K562 (cell line): Measurements from ENCODE around the gene FOSL1. TPM values are rescaled to one million over a fixed set of nuclear protein-coding genes. Genes with fewer than 3 reads are reported as not detected.

Experiments used
- BRD9 ChIP-seq: fragments of 450-650 bp; IDR thresholded peaks from 2 replicates; pipeline ENCODE4 v1.6.1; 2018; ENCODE audit warnings: low read depth; ENCODE audit not compliant: partially characterized antibody
- ELF1 ChIP-seq: fragments of 200-800 bp; sonication (Bioruptor generic); IDR thresholded peaks from 2 replicates; pipeline ENCODE4 v1.6.1; 2016; ENCODE audit warnings: missing genetic modification characterization, missing compliant biosample characterization
- EP400 ChIP-seq: fragments of 450-650 bp; IDR thresholded peaks from 2 replicates; pipeline ENCODE4 v1.6.1; 2017; ENCODE audit warnings: antibody characterized with exemption, mild to moderate bottlenecking, moderate library complexity
- RBM15 ChIP-seq: fragments of 200-400 bp; formaldehyde crosslinking; IDR thresholded peaks from 2 replicates; pipeline ENCODE4 v1.6.1; 2018; ENCODE audit warnings: mild to moderate bottlenecking, low read length, moderate library complexity; ENCODE audit not compliant: insufficient read depth
- TCFL5 ChIP-seq: fragments of 250-450 bp; sonication (Bioruptor Pico); conservative IDR thresholded peaks from 2 replicates; pipeline ENCODE4 v1.6.1; 2021; ENCODE audit warnings: mild to moderate bottlenecking, moderate library complexity, matching md5 sums
- ZNF133 ChIP-seq: fragments of 250-450 bp; sonication (Bioruptor Pico); IDR thresholded peaks from 2 replicates; pipeline ENCODE4 v1.4.0; 2020; ENCODE audit warnings: mild to moderate bottlenecking
- ZNF197 ChIP-seq: fragments of 200-800 bp; sonication (Bioruptor generic); IDR thresholded peaks from 2 replicates; pipeline ENCODE4 v1.6.1; 2016; ENCODE audit warnings: low read depth, missing genetic modification characterization, missing compliant biosample characterization
- ZNF507 ChIP-seq: conservative IDR thresholded peaks from 2 replicates; pipeline ENCODE4 v1.6.1; 2017; ENCODE audit warnings: missing genetic modification characterization, missing compliant biosample characterization
- ZNF696 ChIP-seq: fragments of 250-450 bp; sonication (Bioruptor Pico); conservative IDR thresholded peaks from 2 replicates; pipeline ENCODE4 v1.4.0; 2020; ENCODE audit warnings: mild to moderate bottlenecking, moderate library complexity
- ZNF77 ChIP-seq: fragments of 250-450 bp; sonication (Bioruptor Pico); IDR thresholded peaks from 2 replicates; pipeline ENCODE4 v1.5.0; 2020
- ZNF778 ChIP-seq: fragments of 450-650 bp; formaldehyde crosslinking; IDR thresholded peaks from 2 replicates; pipeline ENCODE4 v1.4.0; 2020; ENCODE audit warnings: mild to moderate bottlenecking, moderate library complexity
- polyA plus RNA-seq, 8 experiments: library from polyadenylated mRNA; depleted of rRNA in 4 of 8; stranded (reverse) in 5 of 8; unstranded in 3 of 8; fragments of >200 nt; fragmentation: Nextera tagmentation in 2 of 8; fragmentation: Illumina TruSeq in 1 of 8; extraction: Ambion mirVana in 2 of 8; extraction: Trizol in 1 of 8; gene quantifications; 2 replicates each; pipeline versions ENCODE4 v1.2.1 to v1.2.3, GENCODE V29; 2011 to 2014; ENCODE audit warnings: inconsistent platforms in 1 of 8, missing spikeins in 1 of 8
- total RNA-seq, 7 experiments: library from RNA; depleted of rRNA in 6 of 7; stranded (reverse); fragments of >200 nt in 6 of 7; fragmentation: Illumina TruSeq in 2 of 7; extraction: Trizol in 2 of 7; gene quantifications; 2 replicates each; pipeline versions ENCODE4 v1.2.1 to v1.2.3, GENCODE V29; 2011 to 2021; ENCODE audit warnings: low replicate concordance in 1 of 7
- TF ChIP-seq, protein P1 (sequence below): sonication (generic); formaldehyde crosslinking; IDR thresholded peaks from 2 replicates; pipeline ENCODE4 v1.8.1; 2023; ENCODE audit warnings: missing genetic modification reagents, mild to moderate bottlenecking, borderline replicate concordance
- TF ChIP-seq, protein P2 (sequence below): fragments of 450-650 bp; formaldehyde crosslinking; IDR thresholded peaks from 2 replicates; pipeline ENCODE4 v1.4.0; 2022; ENCODE audit warnings: missing genetic modification characterization
- TF ChIP-seq, protein P3 (sequence below): fragments of 450-650 bp; IDR thresholded peaks from 2 replicates; pipeline ENCODE4 v1.6.1; 2017; ENCODE audit warnings: antibody characterized with exemption, mild to moderate bottlenecking
- TF ChIP-seq, protein P4 (sequence below): fragments of 450-650 bp; formaldehyde crosslinking; IDR thresholded peaks from 2 replicates; pipeline ENCODE4 v1.4.0; 2020; ENCODE audit warnings: mild to moderate bottlenecking, mixed read lengths

The FOSL1 gene
- total and polyA plus RNA-seq, 9 of the 15 experiments (the other 6 are each of a cell fraction or from before 2014, with no cell fraction given): 3.5 to 39.6 (median 10.0) TPM

DNA sequence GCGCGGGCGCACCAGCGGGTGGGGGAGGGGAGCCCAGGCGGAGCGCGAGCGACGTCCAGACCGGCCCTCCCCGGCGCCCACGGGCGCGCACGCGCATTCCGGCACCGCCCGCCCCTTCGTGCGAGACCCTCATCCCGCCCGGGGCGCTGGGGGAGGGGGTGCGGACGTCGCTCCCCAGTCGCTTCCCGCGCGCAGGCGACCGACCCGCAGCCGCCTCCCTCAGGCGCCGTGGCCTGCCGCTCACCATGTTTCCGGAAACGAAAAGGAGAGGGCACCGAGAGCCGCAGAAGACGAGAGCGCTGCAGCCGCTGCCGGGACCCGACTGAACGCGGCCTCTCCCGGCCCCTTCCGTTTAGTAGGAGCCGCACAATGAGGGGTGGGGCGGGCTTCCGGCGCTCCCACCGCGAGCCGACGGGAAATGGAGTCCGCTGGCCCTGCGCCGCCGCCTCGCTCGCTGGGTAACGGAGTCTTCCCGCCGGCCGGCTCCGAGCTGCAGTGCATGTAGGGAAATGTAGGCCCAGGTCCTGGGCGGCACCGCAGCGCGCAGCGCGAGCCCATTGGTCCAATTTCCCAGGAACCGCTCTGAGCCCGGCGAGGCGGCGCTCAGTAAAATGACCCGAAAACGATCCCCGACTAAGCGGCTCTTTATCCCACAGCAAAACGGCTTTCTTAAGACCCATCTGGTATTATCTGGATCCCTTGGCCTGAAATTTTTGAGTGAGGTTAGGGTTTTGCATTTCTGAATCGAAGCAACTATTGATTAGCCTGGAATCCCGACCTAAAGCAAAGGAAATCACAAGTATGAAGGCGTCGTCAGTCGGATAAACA lies 42.1 kb downstream of the FOSL1 start, which contains the start of gene CFL1 (continued):
- TF ChIP-seq, protein P1, sequence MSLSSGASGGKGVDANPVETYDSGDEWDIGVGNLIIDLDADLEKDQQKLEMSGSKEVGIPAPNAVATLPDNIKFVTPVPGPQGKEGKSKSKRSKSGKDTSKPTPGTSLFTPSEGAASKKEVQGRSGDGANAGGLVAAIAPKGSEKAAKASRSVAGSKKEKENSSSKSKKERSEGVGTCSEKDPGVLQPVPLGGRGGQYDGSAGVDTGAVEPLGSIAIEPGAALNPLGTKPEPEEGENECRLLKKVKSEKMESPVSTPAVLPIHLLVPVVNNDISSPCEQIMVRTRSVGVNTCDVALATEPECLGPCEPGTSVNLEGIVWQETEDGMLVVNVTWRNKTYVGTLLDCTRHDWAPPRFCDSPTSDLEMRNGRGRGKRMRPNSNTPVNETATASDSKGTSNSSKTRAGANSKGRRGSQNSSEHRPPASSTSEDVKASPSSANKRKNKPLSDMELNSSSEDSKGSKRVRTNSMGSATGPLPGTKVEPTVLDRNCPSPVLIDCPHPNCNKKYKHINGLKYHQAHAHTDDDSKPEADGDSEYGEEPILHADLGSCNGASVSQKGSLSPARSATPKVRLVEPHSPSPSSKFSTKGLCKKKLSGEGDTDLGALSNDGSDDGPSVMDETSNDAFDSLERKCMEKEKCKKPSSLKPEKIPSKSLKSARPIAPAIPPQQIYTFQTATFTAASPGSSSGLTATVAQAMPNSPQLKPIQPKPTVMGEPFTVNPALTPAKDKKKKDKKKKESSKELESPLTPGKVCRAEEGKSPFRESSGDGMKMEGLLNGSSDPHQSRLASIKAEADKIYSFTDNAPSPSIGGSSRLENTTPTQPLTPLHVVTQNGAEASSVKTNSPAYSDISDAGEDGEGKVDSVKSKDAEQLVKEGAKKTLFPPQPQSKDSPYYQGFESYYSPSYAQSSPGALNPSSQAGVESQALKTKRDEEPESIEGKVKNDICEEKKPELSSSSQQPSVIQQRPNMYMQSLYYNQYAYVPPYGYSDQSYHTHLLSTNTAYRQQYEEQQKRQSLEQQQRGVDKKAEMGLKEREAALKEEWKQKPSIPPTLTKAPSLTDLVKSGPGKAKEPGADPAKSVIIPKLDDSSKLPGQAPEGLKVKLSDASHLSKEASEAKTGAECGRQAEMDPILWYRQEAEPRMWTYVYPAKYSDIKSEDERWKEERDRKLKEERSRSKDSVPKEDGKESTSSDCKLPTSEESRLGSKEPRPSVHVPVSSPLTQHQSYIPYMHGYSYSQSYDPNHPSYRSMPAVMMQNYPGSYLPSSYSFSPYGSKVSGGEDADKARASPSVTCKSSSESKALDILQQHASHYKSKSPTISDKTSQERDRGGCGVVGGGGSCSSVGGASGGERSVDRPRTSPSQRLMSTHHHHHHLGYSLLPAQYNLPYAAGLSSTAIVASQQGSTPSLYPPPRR (CRISPR knock-in tag): 0 out of 2 replicates have a peak, but pooled peaks have one; percentile 54
- TF ChIP-seq ZNF507 (tag) (no peak), ZNF197 (CRISPR knock-in tag) (peak; percentile 87), ZNF77 (CRISPR knock-in tag) (no peak), EP400 (peak; percentile 38), TCFL5 (CRISPR knock-in tag) (no peak), RBM15 (no peak), ZNF778 (CRISPR knock-in tag) (no peak), ZNF133 (CRISPR knock-in tag) (peak; percentile 68; the same call in 1 of the 2 replicates), ZNF696 (no peak), BRD9 (no peak), ELF1 (peak; percentile 73)
- TF ChIP-seq, protein P2, sequence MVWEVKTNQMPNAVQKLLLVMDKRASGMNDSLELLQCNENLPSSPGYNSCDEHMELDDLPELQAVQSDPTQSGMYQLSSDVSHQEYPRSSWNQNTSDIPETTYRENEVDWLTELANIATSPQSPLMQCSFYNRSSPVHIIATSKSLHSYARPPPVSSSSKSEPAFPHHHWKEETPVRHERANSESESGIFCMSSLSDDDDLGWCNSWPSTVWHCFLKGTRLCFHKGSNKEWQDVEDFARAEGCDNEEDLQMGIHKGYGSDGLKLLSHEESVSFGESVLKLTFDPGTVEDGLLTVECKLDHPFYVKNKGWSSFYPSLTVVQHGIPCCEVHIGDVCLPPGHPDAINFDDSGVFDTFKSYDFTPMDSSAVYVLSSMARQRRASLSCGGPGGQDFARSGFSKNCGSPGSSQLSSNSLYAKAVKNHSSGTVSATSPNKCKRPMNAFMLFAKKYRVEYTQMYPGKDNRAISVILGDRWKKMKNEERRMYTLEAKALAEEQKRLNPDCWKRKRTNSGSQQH (CRISPR knock-in tag): peak; percentile 90; the same call in 1 of the 2 replicates
- TF ChIP-seq, protein P3, sequence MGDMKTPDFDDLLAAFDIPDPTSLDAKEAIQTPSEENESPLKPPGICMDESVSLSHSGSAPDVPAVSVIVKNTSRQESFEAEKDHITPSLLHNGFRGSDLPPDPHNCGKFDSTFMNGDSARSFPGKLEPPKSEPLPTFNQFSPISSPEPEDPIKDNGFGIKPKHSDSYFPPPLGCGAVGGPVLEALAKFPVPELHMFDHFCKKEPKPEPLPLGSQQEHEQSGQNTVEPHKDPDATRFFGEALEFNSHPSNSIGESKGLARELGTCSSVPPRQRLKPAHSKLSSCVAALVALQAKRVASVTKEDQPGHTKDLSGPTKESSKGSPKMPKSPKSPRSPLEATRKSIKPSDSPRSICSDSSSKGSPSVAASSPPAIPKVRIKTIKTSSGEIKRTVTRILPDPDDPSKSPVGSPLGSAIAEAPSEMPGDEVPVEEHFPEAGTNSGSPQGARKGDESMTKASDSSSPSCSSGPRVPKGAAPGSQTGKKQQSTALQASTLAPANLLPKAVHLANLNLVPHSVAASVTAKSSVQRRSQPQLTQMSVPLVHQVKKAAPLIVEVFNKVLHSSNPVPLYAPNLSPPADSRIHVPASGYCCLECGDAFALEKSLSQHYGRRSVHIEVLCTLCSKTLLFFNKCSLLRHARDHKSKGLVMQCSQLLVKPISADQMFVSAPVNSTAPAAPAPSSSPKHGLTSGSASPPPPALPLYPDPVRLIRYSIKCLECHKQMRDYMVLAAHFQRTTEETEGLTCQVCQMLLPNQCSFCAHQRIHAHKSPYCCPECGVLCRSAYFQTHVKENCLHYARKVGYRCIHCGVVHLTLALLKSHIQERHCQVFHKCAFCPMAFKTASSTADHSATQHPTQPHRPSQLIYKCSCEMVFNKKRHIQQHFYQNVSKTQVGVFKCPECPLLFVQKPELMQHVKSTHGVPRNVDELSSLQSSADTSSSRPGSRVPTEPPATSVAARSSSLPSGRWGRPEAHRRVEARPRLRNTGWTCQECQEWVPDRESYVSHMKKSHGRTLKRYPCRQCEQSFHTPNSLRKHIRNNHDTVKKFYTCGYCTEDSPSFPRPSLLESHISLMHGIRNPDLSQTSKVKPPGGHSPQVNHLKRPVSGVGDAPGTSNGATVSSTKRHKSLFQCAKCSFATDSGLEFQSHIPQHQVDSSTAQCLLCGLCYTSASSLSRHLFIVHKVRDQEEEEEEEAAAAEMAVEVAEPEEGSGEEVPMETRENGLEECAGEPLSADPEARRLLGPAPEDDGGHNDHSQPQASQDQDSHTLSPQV: peak; percentile 44; the same call in 1 of the 2 replicates
- TF ChIP-seq, protein P4, sequence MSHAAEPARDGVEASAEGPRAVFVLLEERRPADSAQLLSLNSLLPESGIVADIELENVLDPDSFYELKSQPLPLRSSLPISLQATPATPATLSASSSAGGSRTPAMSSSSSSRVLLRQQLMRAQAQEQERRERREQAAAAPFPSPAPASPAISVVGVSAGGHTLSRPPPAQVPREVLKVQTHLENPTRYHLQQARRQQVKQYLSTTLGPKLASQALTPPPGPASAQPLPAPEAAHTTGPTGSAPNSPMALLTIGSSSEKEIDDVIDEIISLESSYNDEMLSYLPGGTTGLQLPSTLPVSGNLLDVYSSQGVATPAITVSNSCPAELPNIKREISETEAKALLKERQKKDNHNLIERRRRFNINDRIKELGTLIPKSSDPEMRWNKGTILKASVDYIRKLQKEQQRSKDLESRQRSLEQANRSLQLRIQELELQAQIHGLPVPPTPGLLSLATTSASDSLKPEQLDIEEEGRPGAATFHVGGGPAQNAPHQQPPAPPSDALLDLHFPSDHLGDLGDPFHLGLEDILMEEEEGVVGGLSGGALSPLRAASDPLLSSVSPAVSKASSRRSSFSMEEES (CRISPR knock-in tag): no peak
